Activated CD8-positive, alpha-beta T cell treated with anti-CD3 and anti-CD28 coated beads for 36 hours (primary cell): ENCODE measurements around the gene ZNF469. TPM values are rescaled to one million over a fixed set of nuclear protein-coding genes. Genes with fewer than 3 reads are reported as not detected.

Experiments used
- ATAC-seq: fragments of 200-7000 bp; cut with Tn5 transposase; one replicate; pipeline ENCODE4 v1.10.0; 2021; ENCODE audit warnings: mild to moderate bottlenecking, moderate library complexity
- CTCF ChIA-PET: fragments of 350-600 bp; sonication (Branson Sonifier 250); formaldehyde crosslinking; loops from one replicate; lab custom pipeline; 2021; ENCODE audit warnings: antibody characterized with exemption; lab: Charles Lee
- POLR2A ChIA-PET: fragments of 350-600 bp; sonication (Branson Sonifier 250); formaldehyde crosslinking; loops from one replicate; lab custom pipeline; 2021; ENCODE audit warnings: antibody characterized with exemption; lab: Charles Lee
- DNase-seq: peaks from one replicate; pipeline ENCODE4 v3.0.0-alpha.2; 2020
- H3K27ac Mint-ChIP-seq: one replicate; pipeline ENCODE4 v1.8.0; 2021; ENCODE audit warnings: mild to moderate bottlenecking, mixed read lengths
- H3K27me3 Mint-ChIP-seq: one replicate; pipeline ENCODE4 v1.8.0; 2021; ENCODE audit warnings: mixed read lengths
- H3K36me3 Mint-ChIP-seq: one replicate; pipeline ENCODE4 v1.8.0; 2021; ENCODE audit warnings: low read depth, mixed read lengths
- H3K4me1 Mint-ChIP-seq: one replicate; pipeline ENCODE4 v1.8.0; 2021; ENCODE audit warnings: low read depth, mixed read lengths
- H3K4me3 Mint-ChIP-seq: one replicate; pipeline ENCODE4 v1.8.0; 2021; ENCODE audit warnings: mild to moderate bottlenecking, moderate library complexity, mixed read lengths
- H3K9me3 Mint-ChIP-seq: one replicate; pipeline ENCODE4 v1.8.0; 2021; ENCODE audit warnings: mixed read lengths
- intact Hi-C: fragments of 100-400 bp; cut with micrococcal nuclease; formaldehyde crosslinking; loops from one replicate; pipeline ENCODE4 v1.10.0; 2022
- total RNA-seq, 2 experiments: library from RNA; stranded (reverse); gene quantifications; one replicate each; pipeline ENCODE4 v1.2.3, GENCODE V29; 2021
- TF ChIP-seq, protein P1 (sequence below): fragments of 200-600 bp; IDR thresholded peaks from one replicate; pipeline ENCODE4 v1.8.0; 2022; ENCODE audit warnings: antibody characterized with exemption, mild to moderate bottlenecking

ZNF469 gene
- total RNA-seq, 2 experiments from 2014 or later = 0.45 to 0.56 TPM

DNA sequence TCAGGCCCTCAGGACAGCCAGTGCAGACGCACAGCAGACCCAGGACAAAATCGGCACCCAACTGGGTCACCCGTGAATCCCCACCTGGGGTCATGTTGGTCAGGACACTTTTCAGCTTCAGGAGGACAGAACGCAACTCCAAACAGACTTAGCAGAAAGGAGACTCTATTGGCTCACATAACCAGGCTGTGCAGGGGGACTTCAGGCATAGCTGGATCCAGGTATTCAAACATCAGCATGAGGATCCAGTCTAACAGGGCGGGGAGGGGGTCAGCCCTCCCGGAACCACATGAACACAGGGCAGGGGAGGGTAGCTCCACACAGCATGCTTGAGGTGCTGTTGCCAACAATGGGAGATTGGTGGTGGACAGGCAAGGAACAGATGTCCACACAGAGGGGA, 22.0 kb downstream of the ZNF469 start:
- intact Hi-C loops = no loop called here
- ATAC-seq (no peak), DNase-seq (no peak)
- no peak overlapping the region for H3K27ac Mint-ChIP-seq
- no peak overlapping the region for H3K4me3 Mint-ChIP-seq
- H3K36me3 Mint-ChIP-seq = no peaks in the 10 kb centered on the region
- CTCF ChIA-PET = no interaction called here
- TF ChIP-seq, protein P1, sequence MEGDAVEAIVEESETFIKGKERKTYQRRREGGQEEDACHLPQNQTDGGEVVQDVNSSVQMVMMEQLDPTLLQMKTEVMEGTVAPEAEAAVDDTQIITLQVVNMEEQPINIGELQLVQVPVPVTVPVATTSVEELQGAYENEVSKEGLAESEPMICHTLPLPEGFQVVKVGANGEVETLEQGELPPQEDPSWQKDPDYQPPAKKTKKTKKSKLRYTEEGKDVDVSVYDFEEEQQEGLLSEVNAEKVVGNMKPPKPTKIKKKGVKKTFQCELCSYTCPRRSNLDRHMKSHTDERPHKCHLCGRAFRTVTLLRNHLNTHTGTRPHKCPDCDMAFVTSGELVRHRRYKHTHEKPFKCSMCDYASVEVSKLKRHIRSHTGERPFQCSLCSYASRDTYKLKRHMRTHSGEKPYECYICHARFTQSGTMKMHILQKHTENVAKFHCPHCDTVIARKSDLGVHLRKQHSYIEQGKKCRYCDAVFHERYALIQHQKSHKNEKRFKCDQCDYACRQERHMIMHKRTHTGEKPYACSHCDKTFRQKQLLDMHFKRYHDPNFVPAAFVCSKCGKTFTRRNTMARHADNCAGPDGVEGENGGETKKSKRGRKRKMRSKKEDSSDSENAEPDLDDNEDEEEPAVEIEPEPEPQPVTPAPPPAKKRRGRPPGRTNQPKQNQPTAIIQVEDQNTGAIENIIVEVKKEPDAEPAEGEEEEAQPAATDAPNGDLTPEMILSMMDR = no peak
- no peaks in the 10 kb centered on the region for H3K9me3 Mint-ChIP-seq
- no peaks in the 10 kb centered on the region for H3K27me3 Mint-ChIP-seq
- peaks cover 5% of the 10 kb centered on the region for H3K4me1 Mint-ChIP-seq
- POLR2A ChIA-PET = no interaction called here

DNA sequence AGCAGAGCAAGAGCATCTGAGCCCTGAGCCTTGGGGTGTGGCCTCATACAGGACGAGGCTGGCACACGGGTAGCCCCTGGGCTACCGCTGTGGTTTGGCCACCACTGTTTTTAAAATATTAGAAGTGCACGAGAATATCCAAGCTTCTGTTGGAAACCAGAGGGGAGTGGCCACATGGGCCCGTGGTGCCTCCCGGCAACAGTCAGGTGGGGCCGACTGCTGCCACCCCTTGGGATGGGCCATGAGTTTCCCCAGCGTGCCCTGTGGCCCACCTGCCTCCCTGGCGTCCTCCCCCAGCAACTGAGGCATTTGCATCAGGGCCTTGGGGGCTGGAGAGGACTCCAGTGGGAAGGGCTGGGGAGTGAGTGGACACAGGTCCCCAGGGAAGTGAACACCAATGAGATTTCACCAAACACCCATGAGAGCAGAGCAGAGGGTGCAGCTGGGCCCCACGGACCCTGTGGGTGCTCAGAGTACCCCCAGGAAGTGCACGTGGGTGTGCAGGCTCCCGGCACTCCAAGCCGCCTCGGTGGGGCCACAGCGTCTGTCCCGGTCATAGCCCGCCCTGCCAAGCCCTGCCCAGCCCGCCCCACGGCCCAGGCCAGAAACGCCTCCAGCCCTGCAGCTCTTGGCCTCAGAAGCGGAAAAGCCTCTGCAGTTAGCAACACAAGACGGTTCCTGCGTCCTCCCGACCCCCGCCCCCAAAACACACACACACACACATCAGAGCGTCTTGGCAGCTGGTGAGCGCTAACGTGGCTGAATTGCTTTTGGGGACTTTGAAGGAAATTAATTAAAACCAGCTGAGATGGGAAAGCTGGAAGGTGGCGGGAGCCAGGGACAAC, 22.7 kb downstream of the ZNF469 start:
- no peak for ATAC-seq
- ChIA-PET CTCF (no interaction called here), POLR2A (no interaction called here)
- Mint-ChIP-seq H3K27me3 (no peaks in the 10 kb centered on the region), H3K4me1 (peaks cover 5% of the 10 kb centered on the region), H3K36me3 (no peaks in the 10 kb centered on the region), H3K9me3 (no peaks in the 10 kb centered on the region), H3K27ac (no peak overlapping the region), H3K4me3 (no peak overlapping the region)
- intact Hi-C loops = no loop called here
- no peak for DNase-seq
- TF ChIP-seq, protein P1 = no peak

DNA sequence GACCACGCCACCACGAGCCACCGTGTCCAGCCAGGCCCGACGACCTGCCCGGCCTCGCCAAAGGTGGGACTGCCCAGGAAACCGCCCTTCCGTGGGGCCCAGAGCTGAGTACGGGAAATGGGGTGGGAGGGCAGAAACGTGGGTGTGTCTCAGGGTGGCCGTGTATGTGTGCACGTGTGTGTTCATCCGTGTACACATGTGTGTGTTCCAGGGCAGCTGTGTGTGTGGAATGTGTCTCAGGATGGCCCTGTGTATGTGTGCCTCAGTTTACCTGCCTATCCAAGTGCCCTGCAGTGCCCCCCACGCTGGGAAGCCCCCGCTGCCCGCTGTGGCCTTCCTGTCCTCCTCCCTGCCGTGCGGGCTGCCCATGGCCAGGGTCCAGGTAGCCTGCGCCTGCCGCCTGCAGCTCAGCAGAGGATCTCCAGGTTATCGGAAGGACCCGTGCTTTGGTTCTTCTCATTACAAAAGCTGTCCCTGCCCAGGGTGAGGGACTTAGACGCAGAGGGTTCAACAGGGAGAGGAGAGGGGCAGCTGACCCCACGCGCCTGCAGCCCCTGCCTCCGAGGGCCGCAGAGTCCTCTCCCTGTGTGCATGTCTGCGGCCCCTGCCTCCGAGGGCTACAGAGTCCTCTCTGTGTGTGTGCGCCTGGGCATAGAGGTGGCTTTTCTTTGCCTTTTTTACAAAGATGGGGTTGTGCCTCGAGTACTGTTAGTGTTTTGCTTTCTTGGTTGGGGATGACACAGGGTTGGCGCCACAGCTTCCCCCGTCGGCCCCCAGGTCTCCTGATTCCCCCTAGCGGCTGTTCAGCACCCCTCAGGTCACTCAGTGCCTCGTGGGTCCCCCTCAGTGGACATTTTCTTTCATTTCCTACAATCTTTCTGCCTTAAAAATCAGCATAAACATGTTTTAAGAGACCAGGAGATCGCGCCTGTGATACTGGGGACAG, 23.6 kb downstream of the ZNF469 start:
- TF ChIP-seq, protein P1 = no peak
- no peak for ATAC-seq
- ChIA-PET POLR2A (no interaction called here), CTCF (no interaction called here)
- Mint-ChIP-seq H3K27ac (no peak overlapping the region), H3K4me1 (peaks cover 5% of the 10 kb centered on the region), H3K36me3 (no peaks in the 10 kb centered on the region), H3K9me3 (no peaks in the 10 kb centered on the region), H3K4me3 (no peak overlapping the region), H3K27me3 (no peaks in the 10 kb centered on the region)
- no peak for DNase-seq
- intact Hi-C loops = no loop called here

DNA sequence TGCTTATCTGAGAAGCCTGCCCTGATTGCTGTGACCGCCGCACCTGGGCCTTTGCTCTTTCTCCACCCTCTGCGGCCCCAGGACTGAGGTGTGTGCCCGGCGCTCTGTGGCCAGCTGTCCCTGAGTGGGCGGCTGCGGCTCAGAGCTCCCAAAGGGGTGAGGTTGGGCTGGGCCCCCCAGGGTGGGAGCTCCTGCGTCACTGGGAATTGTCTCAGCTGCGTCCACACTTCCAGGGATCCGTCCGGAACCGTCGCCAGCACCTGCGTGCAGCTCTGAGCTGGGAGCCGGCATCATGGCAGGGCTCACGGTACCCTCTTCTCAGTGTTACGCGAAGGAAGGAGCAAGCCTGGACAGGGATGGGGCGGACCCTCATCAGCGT, 24.3 kb downstream of the ZNF469 start:
- ATAC-seq (no peak), DNase-seq (no peak)
- TF ChIP-seq, protein P1 = no peak
- ChIA-PET CTCF (no interaction called here), POLR2A (no interaction called here)
- intact Hi-C loops = no loop called here
- H3K4me1 Mint-ChIP-seq = peaks cover 5% of the 10 kb centered on the region
- H3K9me3 Mint-ChIP-seq = no peaks in the 10 kb centered on the region
- H3K36me3 Mint-ChIP-seq = no peaks in the 10 kb centered on the region
- no peak overlapping the region for H3K4me3 Mint-ChIP-seq
- H3K27me3 Mint-ChIP-seq = no peaks in the 10 kb centered on the region
- no peak overlapping the region for H3K27ac Mint-ChIP-seq

DNA sequence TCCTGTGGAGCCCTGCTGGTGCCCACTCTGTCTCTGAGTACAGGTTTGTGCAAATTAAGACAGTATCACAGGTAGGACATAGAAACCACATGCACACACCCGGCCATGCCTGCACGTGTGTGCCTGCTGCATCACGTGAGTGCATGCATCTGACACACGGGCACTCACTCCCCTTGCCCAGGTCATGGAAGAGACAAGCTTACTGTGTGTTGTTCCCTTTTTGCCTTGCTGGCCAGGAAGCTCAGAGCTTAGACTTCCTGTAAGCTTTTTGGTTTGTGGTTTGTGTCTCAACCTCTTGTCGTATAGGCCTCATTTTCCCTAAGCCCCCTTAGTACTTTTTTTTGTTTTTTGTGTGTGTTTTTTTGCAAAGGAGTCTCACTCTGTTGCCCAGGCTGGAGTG, 25.0 kb downstream of the ZNF469 start:
- H3K27ac Mint-ChIP-seq = no peak overlapping the region
- CTCF ChIA-PET = no interaction called here

More for the DNA sequence above, 25.0 kb downstream of the ZNF469 start:
- TF ChIP-seq, protein P1 = no peak
- intact Hi-C loops = no loop called here
- H3K27me3 Mint-ChIP-seq = no peaks in the 10 kb centered on the region
- POLR2A ChIA-PET = no interaction called here
- no peak overlapping the region for H3K4me3 Mint-ChIP-seq
- H3K9me3 Mint-ChIP-seq = no peaks in the 10 kb centered on the region
- H3K4me1 Mint-ChIP-seq = peaks cover 5% of the 10 kb centered on the region
- no peak for ATAC-seq
- no peaks in the 10 kb centered on the region for H3K36me3 Mint-ChIP-seq
- no peak for DNase-seq
